OCI-LY3 (cell line): ENCODE measurements around the gene DNPEP.

ENCODE experiments used
- EZH2phosphoT487 ChIP-seq: fragments of 200-600 bp; shearing (Covaris generic); IDR thresholded peaks from 2 replicates; pipeline ENCODE4 v1.6.1; 2018; ENCODE audit warnings: antibody characterized with exemption, mixed run types, low read depth
- TF ChIP-seq, protein P1 (sequence below): fragments of 200-600, 300-600 bp; sonication (generic); IDR thresholded peaks from 2 replicates; pipeline ENCODE4 v1.5.1; 2014; ENCODE audit warnings: antibody characterized with exemption, low read length, low read depth

DNA sequence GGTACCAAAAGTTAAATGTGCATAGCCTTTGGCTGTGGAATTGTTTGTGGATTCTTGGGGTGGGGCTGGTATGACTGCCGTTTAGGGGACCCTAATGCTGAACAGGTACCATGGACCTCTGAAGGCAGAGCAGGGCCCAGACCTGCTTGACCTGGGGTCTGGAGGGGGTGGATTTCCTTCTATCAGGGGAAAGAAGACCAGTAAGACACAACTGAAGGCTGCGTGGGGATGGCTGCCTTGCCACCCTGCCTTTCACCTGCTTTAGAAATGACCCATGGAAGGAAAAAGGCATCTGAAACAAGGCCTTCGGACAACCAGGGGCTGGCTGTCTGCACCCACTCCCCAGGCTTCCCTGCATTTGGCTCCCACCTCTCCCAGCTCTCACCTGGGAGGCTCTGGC lies 37.5 kb downstream of the DNPEP start:
- TF ChIP-seq, protein P1, sequence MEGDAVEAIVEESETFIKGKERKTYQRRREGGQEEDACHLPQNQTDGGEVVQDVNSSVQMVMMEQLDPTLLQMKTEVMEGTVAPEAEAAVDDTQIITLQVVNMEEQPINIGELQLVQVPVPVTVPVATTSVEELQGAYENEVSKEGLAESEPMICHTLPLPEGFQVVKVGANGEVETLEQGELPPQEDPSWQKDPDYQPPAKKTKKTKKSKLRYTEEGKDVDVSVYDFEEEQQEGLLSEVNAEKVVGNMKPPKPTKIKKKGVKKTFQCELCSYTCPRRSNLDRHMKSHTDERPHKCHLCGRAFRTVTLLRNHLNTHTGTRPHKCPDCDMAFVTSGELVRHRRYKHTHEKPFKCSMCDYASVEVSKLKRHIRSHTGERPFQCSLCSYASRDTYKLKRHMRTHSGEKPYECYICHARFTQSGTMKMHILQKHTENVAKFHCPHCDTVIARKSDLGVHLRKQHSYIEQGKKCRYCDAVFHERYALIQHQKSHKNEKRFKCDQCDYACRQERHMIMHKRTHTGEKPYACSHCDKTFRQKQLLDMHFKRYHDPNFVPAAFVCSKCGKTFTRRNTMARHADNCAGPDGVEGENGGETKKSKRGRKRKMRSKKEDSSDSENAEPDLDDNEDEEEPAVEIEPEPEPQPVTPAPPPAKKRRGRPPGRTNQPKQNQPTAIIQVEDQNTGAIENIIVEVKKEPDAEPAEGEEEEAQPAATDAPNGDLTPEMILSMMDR = no peak
- no peak for TF ChIP-seq EZH2phosphoT487
